Mesenchymal stem cell (in vitro differentiated cells and primary cell): ENCODE measurements around the gene NIPAL1.
"Not testable (repeated sequence)": the region's sequence is repeated elsewhere in the genome, so short reads cannot be mapped to it uniquely, and the experiment has no call there.

Source experiments
- DNase-seq: peaks from one replicate; pipeline ENCODE4 v3.0.0-alpha.2; 2013
- H2AFZ ChIP-seq: one replicate; pipeline ENCODE4 v1.6.1; 2013; ENCODE audit warnings: low read depth, mild to moderate bottlenecking, control low read depth, inconsistent platforms, low read length, moderate library complexity
- H2AK5ac ChIP-seq: 2 replicates; pipeline ENCODE4 v1.6.1; 2013; ENCODE audit warnings: low read length, moderate library complexity, mild to moderate bottlenecking, inconsistent platforms; ENCODE audit not compliant: severe bottlenecking
- H2BK120ac ChIP-seq: one replicate; pipeline ENCODE4 v1.6.1; 2013; ENCODE audit warnings: low read depth, mild to moderate bottlenecking, inconsistent platforms, low read length, moderate library complexity
- H2BK12ac ChIP-seq, 2 experiments: one replicate each; pipeline ENCODE4 v1.6.1; 2013; ENCODE audit warnings: inconsistent platforms in 2 of 2, low read length in 2 of 2, mild to moderate bottlenecking in 2 of 2, moderate library complexity in 2 of 2, control low read depth in 1 of 2
- H2BK15ac ChIP-seq: one replicate; pipeline ENCODE4 v1.6.1; 2013; ENCODE audit warnings: mild to moderate bottlenecking, low read depth, inconsistent platforms; ENCODE audit not compliant: poor library complexity, severe bottlenecking
- H2BK5ac ChIP-seq: 2 replicates; pipeline ENCODE4 v1.6.1; 2013; ENCODE audit warnings: low read depth, mild to moderate bottlenecking, low read length, control low read depth, inconsistent platforms; ENCODE audit not compliant: poor library complexity, severe bottlenecking
- H3K14ac ChIP-seq, 2 experiments: one replicate each; pipeline ENCODE4 v1.6.1; 2013; ENCODE audit warnings: inconsistent platforms in 2 of 2, low read length in 2 of 2, control low read depth in 1 of 2, mild to moderate bottlenecking in 1 of 2, moderate library complexity in 1 of 2
- H3K18ac ChIP-seq, 2 experiments: one replicate each; pipeline ENCODE4 v1.6.1; 2013; ENCODE audit warnings: inconsistent platforms in 2 of 2, low read length in 2 of 2, control low read depth in 1 of 2, low read depth in 1 of 2, mild to moderate bottlenecking in 1 of 2
- H3K23ac ChIP-seq, 2 experiments: one replicate each; pipeline ENCODE4 v1.6.1; 2013; ENCODE audit warnings: inconsistent platforms in 2 of 2, low read length in 2 of 2, mild to moderate bottlenecking in 2 of 2, moderate library complexity in 2 of 2, control low read depth in 1 of 2
- H3K27ac ChIP-seq: 2 replicates; pipeline ENCODE4 v1.5.1; 2013; ENCODE audit warnings: mild to moderate bottlenecking, moderate library complexity, low read length, control low read depth, inconsistent platforms; ENCODE audit not compliant: poor library complexity, severe bottlenecking
- H3K27me3 ChIP-seq, 2 experiments: 2 replicates each; pipeline versions ENCODE4 v1.6.1 to v1.7.0; 2013; ENCODE audit warnings: low read length in 2 of 2, mild to moderate bottlenecking in 2 of 2, moderate library complexity in 2 of 2, control low read depth in 1 of 2, inconsistent platforms in 1 of 2; ENCODE audit not compliant: control insufficient read depth in 1 of 2, insufficient read depth in 1 of 2
- H3K36me3 ChIP-seq, 2 experiments: 2 replicates each; pipeline versions ENCODE4 v1.6.1 to v1.7.0; 2013; ENCODE audit warnings: low read length in 2 of 2, control low read depth in 1 of 2, inconsistent platforms in 1 of 2, low read depth in 1 of 2, mild to moderate bottlenecking in 1 of 2; ENCODE audit not compliant: insufficient read depth in 2 of 2, control insufficient read depth in 1 of 2
- H3K4ac ChIP-seq, 2 experiments: one replicate each; pipeline ENCODE4 v1.6.1; 2013; ENCODE audit warnings: inconsistent platforms in 2 of 2, low read length in 2 of 2, mild to moderate bottlenecking in 2 of 2, moderate library complexity in 2 of 2, control low read depth in 1 of 2, low read depth in 1 of 2
- H3K4me1 ChIP-seq: 2 replicates; pipeline ENCODE4 v1.6.1; 2013; ENCODE audit warnings: low read depth, low read length, control low read depth; ENCODE audit not compliant: control insufficient read depth, insufficient read depth
- H3K4me2 ChIP-seq: 2 replicates; pipeline ENCODE4 v1.6.1; 2013; ENCODE audit warnings: low read length, mild to moderate bottlenecking, inconsistent platforms; ENCODE audit not compliant: poor library complexity, severe bottlenecking
- H3K4me3 ChIP-seq, 2 experiments: 2 replicates each; pipeline versions ENCODE4 v1.5.1 to v1.7.0; 2013; ENCODE audit warnings: low read length in 2 of 2, mild to moderate bottlenecking in 2 of 2, control low read depth in 1 of 2, low read depth in 1 of 2; ENCODE audit not compliant: insufficient read depth in 1 of 2
- H3K79me1 ChIP-seq: replicated peaks from 2 replicates; pipeline ENCODE4 v1.6.1; 2013; ENCODE audit warnings: mild to moderate bottlenecking, control low read depth, low read length, inconsistent platforms; ENCODE audit not compliant: poor library complexity, severe bottlenecking
- H3K9ac ChIP-seq: 2 replicates; pipeline ENCODE4 v1.7.0; 2013; ENCODE audit warnings: mild to moderate bottlenecking, low read length, moderate library complexity
- H3K9me3 ChIP-seq: 2 replicates; pipeline ENCODE4 v1.7.0; 2013; ENCODE audit warnings: mild to moderate bottlenecking, low read length; ENCODE audit not compliant: control insufficient read depth
- H4K8ac ChIP-seq: one replicate; pipeline ENCODE4 v1.6.1; 2013; ENCODE audit warnings: inconsistent platforms, mild to moderate bottlenecking, low read length, moderate library complexity
- H4K91ac ChIP-seq: one replicate; pipeline ENCODE4 v1.6.1; 2013; ENCODE audit warnings: mild to moderate bottlenecking, low read length, inconsistent platforms
- WGBS: methylation state at CpG from one replicate; pipeline ENCODE4 v1.1.7; 2013; ENCODE audit warnings: mixed read lengths; 5-methylcytosine and 5-hydroxymethylcytosine counted together

Gene NIPAL1

GRCh38 chr4:48010906-48011305 lies 5.7 kb upstream of the NIPAL1 start:
- not testable (repeated sequence) for H3K4ac ChIP-seq, H3K14ac ChIP-seq, H3K23ac ChIP-seq, H4K8ac ChIP-seq, H3K18ac ChIP-seq, H3K9ac ChIP-seq, H2AFZ ChIP-seq, H2AK5ac ChIP-seq, H3K36me3 ChIP-seq, H2BK120ac ChIP-seq, H3K4me2 ChIP-seq, H2BK15ac ChIP-seq, H3K27ac ChIP-seq, H4K91ac ChIP-seq, DNase-seq, H3K4me3 ChIP-seq, H2BK5ac ChIP-seq, H3K4me1 ChIP-seq, H3K27me3 ChIP-seq, H2BK12ac ChIP-seq, H3K79me1 ChIP-seq
- H3K9me3 ChIP-seq, result peaks cover 18% of the 10 kb centered on the region
- WGBS, result 88% methylated on average over 4 of the region's 6 CpGs

- no peak overlapping the region for H3K4me3 ChIP-seq
- H3K27ac ChIP-seq, result no peak overlapping the region
- no peak overlapping the region for H2BK5ac ChIP-seq
- no peak overlapping the region for H3K14ac ChIP-seq
- no peak overlapping the region for H2AK5ac ChIP-seq
- H3K9me3 ChIP-seq, result peaks cover 18% of the 10 kb centered on the region
- H3K36me3 ChIP-seq, result no peaks in the 10 kb centered on the region
- DNase-seq, result no peak
- no peak overlapping the region for H3K4ac ChIP-seq
- H2BK15ac ChIP-seq, result no peak overlapping the region
- H2BK12ac ChIP-seq, result no peak overlapping the region
- 87% methylated on average over 4 of the region's 4 CpGs for WGBS
- H2BK120ac ChIP-seq, result no peak overlapping the region
- peaks cover 2% of the 10 kb centered on the region for H3K4me1 ChIP-seq
- H4K8ac ChIP-seq, result no peak overlapping the region
- no peak overlapping the region for H3K18ac ChIP-seq
- H4K91ac ChIP-seq, result no peak overlapping the region
- no peaks in the 10 kb centered on the region for H3K27me3 ChIP-seq
- H3K9ac ChIP-seq, result no peak overlapping the region
- no peak overlapping the region for H3K23ac ChIP-seq
- no peaks in the 10 kb centered on the region for H3K79me1 ChIP-seq
- no peak overlapping the region for H2AFZ ChIP-seq
- no peak overlapping the region for H3K4me2 ChIP-seq
These were observed 4.8 kb upstream of the NIPAL1 start for GRCh38 chr4:48011722-48012121.

GRCh38 chr4:48012824-48013223 lies 3.7 kb upstream of the NIPAL1 start:
- Histone ChIP-seq H3K14ac (no peak overlapping the region), H2BK15ac (no peak overlapping the region), H4K91ac (no peak overlapping the region), H3K23ac (no peak overlapping the region), H3K4me1 (peaks cover 7% of the 10 kb centered on the region), H2BK12ac (no peak overlapping the region), H4K8ac (no peak overlapping the region), H3K36me3 (no peaks in the 10 kb centered on the region), H3K9ac (no peak overlapping the region), H3K9me3 (peaks cover 12% of the 10 kb centered on the region), H3K4ac (no peak overlapping the region), H2BK120ac (no peak overlapping the region), H3K18ac (no peak overlapping the region), H2BK5ac (no peak overlapping the region), H2AK5ac (no peak overlapping the region), H3K27me3 (peaks cover 0 to 6% of the 10 kb centered on the region in 2 experiments), H3K27ac (no peak overlapping the region), H3K79me1 (peaks cover 2% of the 10 kb centered on the region), H2AFZ (no peak overlapping the region), H3K4me2 (no peak overlapping the region), H3K4me3 (no peak overlapping the region)
- WGBS, result 62% methylated on average over 2 of the region's 3 CpGs
- no peak for DNase-seq

GRCh38 chr4:48015216-48015615 lies 1.4 kb upstream of the NIPAL1 start:
- peaks cover 2% of the 10 kb centered on the region for H3K79me1 ChIP-seq
- no peak overlapping the region for H3K4ac ChIP-seq
- H3K18ac ChIP-seq, result no peak overlapping the region
- no peak overlapping the region for H3K23ac ChIP-seq
- H2BK15ac ChIP-seq, result no peak overlapping the region
- H3K27me3 ChIP-seq, result peaks cover 0 to 24% of the 10 kb centered on the region in 2 experiments
- H2BK12ac ChIP-seq, result no peak overlapping the region
- WGBS, result 100% methylated on average over 1 of the region's 4 CpGs
- H3K9ac ChIP-seq, result no peak overlapping the region
- H3K4me2 ChIP-seq, result no peak overlapping the region
- H2AK5ac ChIP-seq, result no peak overlapping the region
- no peak overlapping the region for H3K27ac ChIP-seq
- H3K36me3 ChIP-seq, result no peaks in the 10 kb centered on the region
- no peak overlapping the region for H4K8ac ChIP-seq
- H3K14ac ChIP-seq, result no peak overlapping the region
- peaks cover 7% of the 10 kb centered on the region for H3K4me1 ChIP-seq
- no peak overlapping the region for H2BK5ac ChIP-seq
- no peak overlapping the region for H2BK120ac ChIP-seq
- no peak overlapping the region for H3K4me3 ChIP-seq
- H4K91ac ChIP-seq, result no peak overlapping the region
- H2AFZ ChIP-seq, result no peak overlapping the region
- H3K9me3 ChIP-seq, result no peaks in the 10 kb centered on the region
- DNase-seq, result no peak
